HG03175 (cell line): Measurements from ENCODE around the gene DCST2.
A peak's percentile ranks its signal among the peaks of the same experiment; 100 is the strongest.

Experiments
- ATAC-seq: cut with Tn5 transposase; IDR thresholded peaks from one replicate; pipeline ENCODE4 v1.9.1; 2021; ENCODE audit warnings: mild to moderate bottlenecking, moderate library complexity; ENCODE audit not compliant: unreplicated experiment

DCST2 gene

GRCh38 chr1:155030243-155030795, 3.3 kb downstream of the DCST2 start:
- no peak for ATAC-seq

- ATAC-seq, result no peak
Observed at GRCh38 chr1:155029513-155030242, 3.9 kb downstream of the DCST2 start.

GRCh38 chr1:155026588-155026987, 7.0 kb downstream of the DCST2 start:
- ATAC-seq, result no peak

GRCh38 chr1:155026154-155026553, 7.4 kb downstream of the DCST2 start:
- ATAC-seq, result no peak

GRCh38 chr1:155024315-155024714, 9.3 kb downstream of the DCST2 start:
- no peak for ATAC-seq

- ATAC-seq, result no peak
Observed at GRCh38 chr1:155023627-155024026, 10.0 kb downstream of the DCST2 start.

GRCh38 chr1:155022927-155023236, 10.7 kb downstream of the DCST2 start:
- no peak for ATAC-seq

GRCh38 chr1:155022136-155022926, 11.2 kb downstream of the DCST2 start:
- ATAC-seq, result no peak

GRCh38 chr1:155019377-155020245, 14.0 kb downstream of the DCST2 start:
- ATAC-seq, result no peak

GRCh38 chr1:155018617-155019348, 14.8 kb downstream of the DCST2 start:
- no peak for ATAC-seq

- ATAC-seq, result no peak
Observed at GRCh38 chr1:155017946-155018316, 15.7 kb downstream of the DCST2 start.

GRCh38 chr1:155017041-155017945, 16.3 kb downstream of the DCST2 start:
- peak; percentile 79 for ATAC-seq

- ATAC-seq, result peak; percentile 6
Observed at GRCh38 chr1:155016231-155016831, 17.2 kb downstream of the DCST2 start.

GRCh38 chr1:155015527-155016230, 17.9 kb downstream of the DCST2 start:
- no peak for ATAC-seq

- no peak for ATAC-seq
Observed at GRCh38 chr1:155014709-155015508, 18.7 kb downstream of the DCST2 start.

GRCh38 chr1:155013632-155014031, 19.9 kb downstream of the DCST2 start:
- no peak for ATAC-seq

GRCh38 chr1:155012776-155013602, 20.6 kb downstream of the DCST2 start:
- no peak for ATAC-seq
